Activated CD4-positive, alpha-beta T cell treated with anti-CD3 and anti-CD28 coated beads, Interleukin-2, amount 50 U/mL, for 16 hours (primary cell): ENCODE measurements around the gene YWHAB.
"Not testable (repeated sequence)": the region's sequence is repeated elsewhere in the genome, so short reads cannot be mapped to it uniquely, and the experiment has no call there.

Experiments
- DNase-seq: peaks from one replicate; pipeline ENCODE4 v3.0.0-alpha.2; 2020

YWHAB gene

DNA sequence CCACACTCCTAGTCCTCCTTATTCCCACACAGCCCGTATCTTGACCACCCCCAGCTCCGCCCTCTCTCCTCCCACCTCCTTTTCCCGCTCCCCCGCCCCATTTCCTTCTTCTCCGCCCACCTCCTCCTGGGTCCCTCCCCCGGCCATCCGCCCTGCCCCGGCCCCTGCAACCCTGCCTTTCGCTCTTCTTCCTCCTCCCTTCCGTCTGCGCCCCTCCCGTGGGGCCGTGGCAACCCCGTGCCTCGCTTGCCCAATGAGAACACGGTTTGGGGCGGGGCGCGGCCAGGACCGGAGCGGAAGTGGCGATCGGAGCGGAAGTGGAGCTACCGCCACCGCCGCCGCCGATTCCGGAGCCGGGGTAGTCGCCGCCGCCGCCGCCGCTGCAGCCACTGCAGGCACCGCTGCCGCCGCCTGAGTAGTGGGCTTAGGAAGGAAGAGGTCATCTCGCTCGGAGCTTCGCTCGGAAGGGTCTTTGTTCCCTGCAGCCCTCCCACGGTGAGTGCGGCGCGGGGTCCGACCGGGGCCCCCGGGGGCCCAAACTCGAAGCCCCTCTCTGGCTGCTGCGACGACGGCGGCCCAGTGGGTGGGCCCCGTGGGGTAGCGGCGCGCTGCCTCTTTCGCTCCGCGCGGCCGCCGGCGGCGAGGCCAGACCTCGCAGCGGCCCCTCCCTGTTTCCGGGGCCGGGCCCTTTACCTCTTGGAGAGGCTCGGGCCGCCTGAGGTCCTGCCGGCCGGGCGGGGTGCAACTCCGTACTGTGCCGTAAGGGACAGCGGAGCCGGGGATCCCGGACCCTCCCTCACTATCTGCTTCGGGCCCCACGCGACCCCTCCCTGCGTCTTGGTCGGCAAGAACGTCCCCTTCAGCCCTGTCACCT, at the start of gene YWHAB:
Gene YWHAB (plus strand): TSS at position 314 of the 874 bp plus-strand sequence. CDS start 15,829 bp downstream, outside the sequence.
- DNase-seq, result peak; percentile 99

DNA sequence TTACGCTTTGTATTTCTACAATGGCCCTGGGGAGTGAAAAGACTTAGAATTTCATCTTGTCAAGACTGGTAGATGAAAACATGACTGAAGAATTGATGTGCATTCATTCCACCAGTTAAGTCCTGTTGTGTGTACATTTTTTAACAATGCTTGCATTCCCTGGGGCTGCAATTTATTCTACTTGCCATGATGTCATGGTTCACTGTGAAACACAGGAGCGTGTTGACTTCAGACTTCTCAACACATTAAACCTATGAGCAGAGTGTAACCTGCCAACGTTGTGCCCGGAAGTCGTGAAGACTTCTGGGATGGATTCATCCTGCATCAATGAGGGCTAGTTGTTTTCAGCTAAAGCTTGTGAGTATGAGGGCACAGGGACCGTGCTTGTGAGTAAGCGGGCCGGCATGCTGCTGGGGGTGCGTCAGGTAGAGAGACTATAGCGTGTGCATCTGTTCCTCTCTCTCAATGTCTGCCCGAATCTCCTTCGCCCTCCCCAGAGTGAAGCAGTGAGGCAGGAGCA, 48.8 kb upstream of the YWHAB start:
- DNase-seq, result no peak

DNA sequence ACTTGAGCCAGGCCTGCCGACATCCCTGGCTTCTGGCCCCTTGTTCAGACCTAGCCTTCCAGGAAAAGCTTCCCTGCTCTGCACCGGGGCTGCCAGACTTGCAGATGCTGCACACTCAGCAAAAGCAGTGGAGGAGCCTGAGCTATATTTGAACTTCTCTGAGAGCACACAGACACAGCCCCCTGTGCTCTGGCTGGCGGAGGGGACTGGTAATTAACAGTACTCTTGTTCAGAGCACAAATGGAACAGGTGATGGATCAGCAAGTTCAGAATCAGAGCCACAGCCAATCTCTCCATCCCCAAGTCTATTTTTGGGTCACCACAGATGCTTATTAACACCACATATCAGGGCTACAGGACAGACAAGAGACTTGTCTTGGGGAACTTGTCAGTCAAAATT, 47.6 kb upstream of the YWHAB start:
- no peak for DNase-seq

DNA sequence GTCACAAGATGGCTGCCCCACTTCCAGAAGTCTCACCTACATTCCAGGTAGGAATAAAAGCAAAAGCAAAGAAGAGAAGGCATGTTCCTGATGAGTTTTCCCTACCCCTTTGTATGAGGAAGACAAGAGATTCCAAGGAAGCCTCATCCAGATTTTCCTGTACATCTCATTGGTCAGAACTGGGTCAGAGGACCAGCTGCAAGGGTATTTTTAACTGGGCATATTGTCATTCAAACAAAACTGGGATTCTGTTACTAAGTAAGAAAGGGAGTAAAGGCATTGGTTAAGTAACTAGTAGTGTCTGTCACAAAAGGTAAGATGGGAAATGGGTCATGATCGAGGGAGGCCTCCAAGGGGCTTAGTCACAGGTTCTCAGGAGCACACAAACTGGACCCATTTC, 47.0 kb upstream of the YWHAB start:
- DNase-seq, result no peak

DNA sequence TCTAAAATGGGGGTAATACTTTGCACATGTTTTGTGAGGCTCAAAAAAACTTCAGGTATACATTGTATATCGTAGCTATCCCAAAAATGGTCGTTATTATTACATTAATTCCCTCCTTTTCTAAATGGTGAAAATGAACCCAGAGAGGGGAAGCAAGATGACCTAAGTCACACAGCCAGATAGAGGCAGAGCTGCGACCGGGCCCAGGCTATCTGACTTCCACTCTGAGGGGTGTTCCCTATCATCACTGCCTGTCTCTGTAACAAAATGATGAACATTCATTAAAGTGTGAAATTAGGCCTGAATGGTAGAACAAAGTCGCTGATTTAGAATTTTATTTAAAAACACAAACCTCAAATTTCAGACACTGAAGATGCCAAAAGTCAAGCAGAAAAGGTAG, 46.0 kb upstream of the YWHAB start:
- DNase-seq, result no peak

DNA sequence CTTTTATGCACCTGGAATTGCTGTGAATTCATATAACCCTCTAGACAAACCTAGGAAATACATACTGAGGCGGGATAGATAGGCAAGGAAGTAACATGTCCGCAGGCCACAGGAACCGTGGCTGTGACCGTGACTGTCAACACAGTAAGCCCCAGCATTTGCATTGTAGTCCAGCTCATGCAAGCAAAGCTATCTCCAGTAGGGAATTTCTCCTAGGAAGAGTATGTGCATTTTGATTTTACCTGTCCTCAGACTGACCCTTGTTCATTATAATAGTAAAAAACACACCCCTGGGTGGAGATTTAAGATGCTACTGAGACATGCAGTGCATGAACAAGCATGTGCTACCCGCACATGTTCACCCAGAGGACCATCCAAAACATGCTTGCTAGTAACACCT, 44.7 kb upstream of the YWHAB start:
- no peak for DNase-seq

DNA sequence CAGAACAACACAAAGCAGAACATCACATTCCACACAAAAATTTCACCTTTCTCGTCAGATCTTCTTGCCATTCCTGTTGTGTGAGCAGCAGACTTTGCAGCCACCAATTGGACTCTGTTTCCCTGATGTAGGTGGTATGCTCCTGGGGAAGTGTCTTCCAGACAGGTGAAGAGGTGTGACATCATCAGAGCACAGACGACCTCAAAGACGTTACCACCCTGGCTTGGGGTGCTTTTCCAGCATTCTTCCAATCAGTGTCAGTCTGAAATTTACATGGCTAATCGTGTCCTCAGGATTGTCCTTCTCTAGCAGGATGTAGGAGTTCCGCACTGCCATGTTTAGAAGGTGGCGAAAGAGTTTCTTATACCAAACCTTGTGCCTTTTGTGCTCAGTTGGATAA, 43.5 kb upstream of the YWHAB start:
- no peak for DNase-seq

DNA sequence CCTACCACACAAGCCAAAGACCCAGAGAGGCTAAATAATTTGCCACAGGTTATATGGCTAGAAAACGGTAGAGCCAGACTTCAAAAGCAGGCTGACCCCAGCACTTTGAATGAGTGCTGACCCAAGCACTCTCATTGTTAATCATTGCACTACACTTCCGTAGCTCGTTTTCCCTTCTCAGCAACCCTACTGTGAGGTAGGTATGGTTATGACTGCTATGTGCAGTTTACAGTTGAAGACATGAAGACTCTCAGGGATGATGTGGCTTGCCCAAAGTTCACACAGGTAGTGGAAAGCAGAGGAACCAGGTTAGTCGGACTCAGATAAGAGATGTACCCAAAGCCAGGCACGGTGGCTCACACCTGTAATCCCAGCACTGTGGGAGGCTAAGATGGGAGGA, 41.6 kb upstream of the YWHAB start:
- DNase-seq, result peak; percentile 53

DNA sequence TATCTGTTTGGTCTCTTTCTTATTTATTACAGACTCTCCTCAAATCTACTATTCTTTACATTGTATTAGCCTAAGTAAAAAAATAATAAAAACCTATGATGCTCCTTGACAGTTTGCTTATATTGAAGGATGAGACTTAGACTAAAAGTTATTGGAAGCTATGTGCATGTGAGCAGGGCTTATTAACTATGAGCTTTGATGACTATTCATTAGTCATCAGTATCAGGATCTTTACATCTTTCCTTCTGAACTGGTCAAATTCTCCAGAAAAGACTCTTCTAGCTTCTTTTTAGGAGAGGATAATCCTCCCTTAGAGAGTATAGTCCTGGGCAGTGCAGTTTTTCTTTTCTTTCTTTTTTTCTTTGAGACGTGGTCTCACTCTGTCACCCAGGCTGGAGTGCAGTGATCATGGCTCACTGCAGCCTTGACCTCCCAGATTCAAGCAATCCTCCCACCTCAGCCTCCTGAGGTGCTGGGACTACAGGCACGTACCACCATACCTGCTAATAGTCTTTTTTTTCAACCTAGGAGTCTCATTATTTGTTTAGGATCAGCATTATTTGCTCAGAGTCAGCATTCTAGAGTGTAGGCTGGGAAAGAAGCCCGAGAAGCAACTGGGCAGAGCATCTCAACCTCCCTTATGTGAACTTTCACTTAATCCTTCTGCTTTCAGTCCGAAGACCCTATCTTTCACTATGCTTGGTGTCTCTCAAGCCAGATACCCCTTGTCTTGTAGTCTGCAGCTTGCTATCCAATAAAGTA, 37.1 kb upstream of the YWHAB start:
- no peak for DNase-seq

DNA sequence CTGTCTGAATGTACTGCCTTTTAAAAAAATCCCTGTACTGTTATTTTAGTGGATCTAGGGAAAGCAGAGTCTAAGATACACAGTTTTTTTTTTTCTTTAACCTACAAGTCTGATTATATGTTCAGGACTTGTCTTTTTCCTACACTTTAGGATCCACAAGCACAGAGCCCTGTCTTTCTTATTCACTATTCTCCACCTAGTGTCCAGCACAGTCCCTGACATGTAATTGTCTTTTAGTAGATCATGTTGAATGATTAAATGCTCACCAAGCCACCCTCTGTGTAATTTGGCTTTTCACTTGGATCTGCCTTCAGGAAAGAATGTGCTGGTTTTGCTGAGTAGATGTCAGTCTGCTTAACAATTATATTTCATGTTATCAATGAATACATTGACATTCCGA, 35.8 kb upstream of the YWHAB start:
- DNase-seq, result no peak

DNA sequence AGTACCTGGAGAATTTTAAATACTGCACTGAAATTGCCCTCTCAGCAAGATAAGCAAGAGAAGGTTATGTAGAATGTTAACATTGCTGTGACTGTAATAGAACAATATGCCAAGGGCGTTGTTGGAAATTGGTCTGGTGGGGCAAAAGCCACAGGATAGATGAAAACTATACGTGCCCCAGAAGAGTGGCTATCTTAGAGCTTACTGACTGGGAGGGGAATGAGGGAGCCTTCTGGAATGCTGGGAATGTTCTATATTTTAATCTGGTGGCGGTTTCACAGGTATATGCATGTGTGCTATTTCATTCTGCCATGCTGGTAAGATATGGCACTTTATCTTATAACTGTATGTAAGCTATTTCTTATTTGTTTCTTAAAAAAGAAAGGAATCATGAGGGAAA, 35.2 kb upstream of the YWHAB start:
- no peak for DNase-seq

DNA sequence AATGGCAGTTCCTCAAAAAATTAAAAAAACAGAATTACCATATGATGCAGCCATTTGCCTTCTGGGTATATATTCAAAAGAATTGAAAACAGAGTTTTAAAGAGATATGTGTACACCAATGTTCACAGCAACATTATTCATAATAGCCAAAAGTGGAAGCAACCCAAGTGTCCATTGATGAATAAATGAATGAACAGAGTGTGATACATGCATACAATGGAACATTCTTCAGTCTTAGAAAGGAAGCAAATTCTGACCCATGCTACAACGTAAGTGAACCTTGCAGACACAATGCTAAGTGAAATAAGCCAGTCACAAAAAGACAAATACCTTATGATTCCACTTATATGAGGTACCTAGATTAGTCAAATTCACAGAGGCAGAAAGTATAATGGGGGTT, 34.7 kb upstream of the YWHAB start:
- no peak for DNase-seq

DNA sequence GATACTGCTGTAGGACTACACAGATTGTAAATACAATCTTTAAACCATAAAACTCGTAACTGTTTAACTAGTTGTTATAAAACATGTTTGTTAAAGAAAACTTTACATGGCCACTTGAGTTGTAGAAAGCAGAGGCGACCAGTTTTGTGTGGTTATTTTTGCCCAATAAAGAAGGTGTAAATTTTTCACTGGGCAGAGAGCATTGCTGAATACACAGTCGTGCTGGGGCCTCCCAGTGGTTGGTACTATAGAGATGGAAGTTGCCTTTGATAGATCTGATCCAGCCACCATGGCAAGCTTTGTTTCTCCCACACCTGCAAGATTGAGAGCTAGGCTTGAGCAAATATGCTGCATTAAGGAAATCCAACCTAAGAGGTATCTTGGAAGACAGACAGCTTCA, 34.0 kb upstream of the YWHAB start:
- DNase-seq, result no peak

DNA sequence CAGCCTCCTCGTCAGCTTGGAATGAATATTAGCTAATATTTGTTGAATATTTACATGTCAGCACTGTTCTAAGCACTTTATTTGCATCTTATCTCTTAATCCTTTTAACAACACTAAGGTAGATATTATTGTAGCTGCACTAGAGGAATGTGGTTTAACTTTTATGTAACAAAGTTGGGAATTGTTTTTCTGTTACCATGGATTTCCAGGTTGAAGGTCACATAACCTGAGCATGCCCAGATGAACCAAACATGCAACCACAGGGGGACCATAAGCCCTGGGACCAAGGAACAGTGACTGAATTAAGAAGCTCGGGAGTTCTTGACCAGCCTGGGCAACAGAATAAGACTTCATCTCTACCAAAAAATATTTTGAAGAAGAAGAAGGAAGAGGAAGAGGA, 29.1 kb upstream of the YWHAB start:
- no peak for DNase-seq

DNA sequence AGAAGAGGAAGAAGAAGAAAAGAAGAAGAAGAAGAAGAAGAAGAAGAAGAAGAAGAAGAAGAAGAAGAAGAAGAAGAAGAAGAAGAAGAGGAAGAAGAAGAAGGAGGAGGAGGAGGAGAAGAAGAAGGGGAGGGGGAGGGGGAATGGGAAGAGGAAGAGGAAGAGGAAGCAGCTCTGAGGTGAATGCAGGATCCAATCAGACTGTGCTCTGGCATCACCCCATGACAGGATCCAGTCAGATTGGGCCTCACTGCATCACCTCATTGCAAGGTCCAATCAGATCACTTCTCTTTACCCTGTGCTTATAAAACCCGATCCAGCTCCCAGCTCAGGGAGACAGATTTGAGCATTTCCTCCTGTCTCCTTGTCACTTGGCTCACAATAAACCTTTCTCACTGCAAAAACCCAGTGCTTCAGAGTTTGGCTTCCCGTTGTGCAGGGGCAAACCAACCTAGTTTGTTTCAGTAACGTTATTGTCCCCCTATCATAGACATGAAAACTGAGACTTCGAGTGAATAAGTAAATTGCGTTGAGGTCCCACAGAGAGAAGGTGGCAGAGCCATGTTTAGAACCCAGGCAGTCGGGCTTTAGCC, 28.6 kb upstream of the YWHAB start:
- no peak for DNase-seq

DNA sequence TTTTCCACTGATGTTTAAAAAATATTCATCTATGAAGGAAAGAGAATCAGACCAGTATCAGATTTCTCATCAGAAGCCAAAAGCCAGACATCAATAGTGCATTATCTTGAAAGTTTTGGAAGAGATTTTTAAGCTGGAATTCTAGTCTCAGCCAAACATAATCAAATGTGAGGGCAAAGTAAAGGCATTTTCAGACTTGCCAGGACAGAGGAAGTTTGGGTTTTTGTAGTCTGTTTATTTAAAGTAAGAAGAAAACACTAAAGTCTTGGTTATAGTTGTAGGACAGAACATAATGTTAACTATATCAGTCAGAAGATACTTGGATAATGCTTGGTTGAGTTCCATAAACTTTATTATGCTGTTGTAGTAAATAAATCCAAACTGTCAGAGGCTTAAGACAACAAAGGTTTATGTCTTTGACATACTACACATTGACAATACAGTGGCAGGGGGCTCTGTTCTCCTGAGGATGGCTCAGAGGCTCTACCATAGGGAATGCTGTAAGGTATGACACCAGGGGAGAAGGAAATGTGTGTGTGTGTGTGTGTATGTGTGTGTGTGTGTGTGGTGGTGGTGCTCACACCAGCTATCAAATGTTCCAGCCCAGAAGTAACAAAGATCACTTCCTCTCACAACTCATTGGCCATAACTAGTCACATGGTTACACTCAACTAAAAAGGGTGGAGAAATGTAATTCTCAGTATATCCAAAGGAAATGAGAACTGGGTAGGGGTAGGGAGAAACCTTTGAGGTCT, 26.7 kb upstream of the YWHAB start:
- DNase-seq, result no peak

DNA sequence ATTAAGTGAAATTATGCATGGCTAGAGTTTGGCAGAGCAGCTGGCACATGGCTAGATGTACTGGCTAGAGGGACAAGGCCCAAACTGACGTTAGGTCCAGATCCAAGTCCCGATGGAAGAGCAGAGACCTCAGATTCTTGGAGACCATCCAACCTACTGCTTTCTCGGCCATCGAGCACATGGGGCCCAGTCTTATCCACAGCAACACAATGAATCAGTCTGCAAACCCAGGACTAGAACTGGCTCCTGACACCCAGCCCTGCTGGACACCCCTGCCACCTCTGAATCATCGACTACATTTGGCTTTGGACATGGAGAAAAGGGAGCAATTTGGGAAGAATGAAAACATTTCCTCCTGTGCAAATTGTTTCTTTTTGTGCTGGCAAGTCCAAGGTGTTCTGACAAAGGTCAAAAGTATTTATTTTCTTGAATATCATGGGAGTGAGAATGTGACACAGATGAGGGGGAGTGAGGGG, 23.9 kb upstream of the YWHAB start:
- no peak for DNase-seq

DNA sequence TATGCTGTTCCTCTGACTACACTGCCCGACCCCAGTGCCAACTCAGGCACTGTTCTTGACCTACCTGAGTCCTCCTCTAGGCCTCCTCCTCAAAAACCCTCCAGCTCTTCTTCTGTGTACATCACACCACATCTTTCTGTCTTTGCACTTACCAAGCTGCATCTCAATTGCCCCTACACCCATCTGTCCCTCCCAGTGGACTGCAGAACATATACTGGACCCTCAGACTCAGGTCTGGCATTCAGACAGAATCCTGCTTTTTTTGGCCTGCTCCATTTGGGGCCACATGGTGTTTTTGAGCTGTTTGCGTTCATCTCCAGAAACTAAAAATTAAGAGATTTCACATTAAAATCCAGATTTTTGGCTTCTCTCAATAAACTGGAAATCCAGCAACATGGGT, 23.2 kb upstream of the YWHAB start:
- no peak for DNase-seq

DNA sequence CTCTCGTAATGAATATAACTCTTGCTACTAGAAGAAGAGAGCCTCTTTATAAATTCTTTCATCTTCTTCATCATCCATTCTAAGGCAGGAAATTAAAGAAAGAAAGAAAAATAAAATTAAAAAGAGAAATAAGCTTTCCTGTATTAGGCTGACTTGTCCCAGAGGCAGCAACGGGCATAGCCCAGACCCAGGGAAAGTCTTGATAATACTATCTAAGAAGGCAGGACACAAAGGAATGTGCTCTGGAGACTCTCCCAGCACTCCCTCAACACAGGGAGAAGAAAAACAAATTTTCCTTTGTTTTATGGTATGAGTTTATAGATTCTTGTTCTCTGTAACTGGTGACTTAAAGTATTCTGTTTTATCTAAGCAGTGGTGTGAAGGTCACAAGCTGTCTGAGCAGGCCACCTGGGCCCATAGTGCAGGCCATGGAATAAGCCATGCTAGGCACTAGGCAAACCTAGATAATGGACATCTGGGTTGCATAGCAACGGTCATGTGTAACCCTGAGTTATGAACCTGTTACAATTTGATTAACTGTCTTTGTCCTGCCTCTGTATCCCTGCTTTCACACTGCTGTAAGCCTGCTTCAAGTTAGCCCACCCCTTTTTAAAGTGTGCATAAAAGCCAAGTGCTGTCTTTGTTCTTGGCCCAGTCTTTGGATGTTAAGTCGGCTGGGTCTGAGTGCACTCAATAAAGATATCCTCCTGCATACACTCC, 22.0 kb upstream of the YWHAB start:
- not testable (repeated sequence) for DNase-seq

DNA sequence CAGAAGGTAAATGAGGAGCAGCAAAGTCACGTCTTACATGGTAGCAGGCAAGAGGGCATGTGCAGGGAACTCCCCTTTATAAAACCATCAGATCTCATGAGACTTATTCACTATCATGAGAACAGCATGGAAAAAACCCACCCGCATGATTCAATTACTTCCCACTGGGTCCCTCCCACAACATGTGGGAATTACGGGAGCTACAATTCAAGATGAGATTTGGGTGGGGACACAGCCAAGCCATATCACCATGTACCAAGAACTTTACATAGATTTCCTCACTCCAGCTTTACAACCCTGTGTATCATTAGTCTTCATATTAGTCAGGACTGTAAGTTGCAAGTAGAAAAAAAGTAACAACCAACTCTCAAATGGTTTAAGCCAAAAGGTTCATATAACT, 21.0 kb upstream of the YWHAB start:
- DNase-seq, result not testable (repeated sequence)

DNA sequence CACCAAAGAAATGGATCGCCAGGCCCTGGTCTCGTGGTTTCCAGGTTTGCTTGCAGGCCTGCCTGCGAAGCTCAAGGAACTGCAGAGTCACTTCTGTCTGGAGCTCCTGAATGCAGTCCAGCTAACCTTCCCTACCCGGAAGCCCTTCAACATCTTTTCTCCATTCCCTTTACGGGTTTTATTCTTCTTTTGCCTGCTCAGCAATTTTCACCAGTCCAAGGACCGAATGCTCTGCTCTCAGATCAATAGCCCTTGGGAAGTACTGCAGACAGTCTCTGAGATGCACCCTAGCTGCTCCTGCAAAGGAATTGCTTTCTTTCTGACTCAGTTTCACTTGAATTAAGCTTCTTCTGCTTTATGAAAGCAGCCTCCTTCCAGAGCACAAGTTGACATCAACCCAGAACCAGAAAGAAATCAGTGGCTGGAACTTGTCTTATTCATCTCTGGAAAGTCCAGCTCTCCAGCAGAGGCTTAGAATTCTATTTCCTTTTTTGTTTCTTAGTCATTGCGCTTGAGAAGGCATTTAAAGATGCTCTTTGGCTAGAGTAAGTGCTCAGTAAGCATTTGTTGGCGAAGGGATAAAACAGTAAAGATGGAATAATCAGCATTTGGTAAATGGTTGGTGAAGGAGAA, 18.7 kb upstream of the YWHAB start:
- DNase-seq, result no peak

DNA sequence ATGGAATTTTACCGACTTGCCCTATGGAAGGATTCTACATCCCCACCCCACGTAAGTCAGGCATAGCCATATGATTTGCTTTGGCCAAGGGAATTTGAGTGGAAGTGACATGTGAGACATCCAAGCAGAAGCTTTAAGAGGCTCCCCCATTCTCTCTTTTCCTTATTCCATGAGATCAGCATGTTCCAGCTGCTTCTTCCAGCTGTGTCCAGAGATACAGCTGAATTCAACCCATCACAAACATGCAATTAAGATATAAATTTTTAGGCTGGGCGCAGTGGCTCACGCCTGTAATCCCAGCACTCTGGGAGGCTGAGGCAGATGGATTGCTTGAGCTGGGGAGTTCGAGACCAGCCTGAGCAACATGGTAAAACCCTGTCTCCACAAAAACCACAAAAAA, 16.0 kb upstream of the YWHAB start:
- no peak for DNase-seq
